ENCODE measurements around the gene RUBCNL. TPM values are rescaled to one million over a fixed set of nuclear protein-coding genes. Genes with fewer than 3 reads are reported as not detected.

RUBCNL gene
- total RNA-seq, 2 donors from 2014 or later, result 2.0 to 3.0 TPM

GRCh38 chr13:46343279-46343994, 43.6 kb downstream of the RUBCNL start:
- Mint-ChIP-seq H3K9me3 (peaks cover 3% of the 10 kb centered on the region), H3K36me3 (peaks cover 6% of the 10 kb centered on the region), H3K27me3 (peaks cover 0 to 7% of the 10 kb centered on the region in 2 donors), H3K27ac (peak overlapping the region; percentile 91 to 94), H3K4me1 (ENCODE audit: low read depth in 2 of 2) (peaks cover 50 to 55% of the 10 kb centered on the region in 2 donors), H3K4me3 (no peak overlapping the region)
- ATAC-seq (no peak), DNase-seq (ENCODE audit: low spot score) (no peak)

DNA sequence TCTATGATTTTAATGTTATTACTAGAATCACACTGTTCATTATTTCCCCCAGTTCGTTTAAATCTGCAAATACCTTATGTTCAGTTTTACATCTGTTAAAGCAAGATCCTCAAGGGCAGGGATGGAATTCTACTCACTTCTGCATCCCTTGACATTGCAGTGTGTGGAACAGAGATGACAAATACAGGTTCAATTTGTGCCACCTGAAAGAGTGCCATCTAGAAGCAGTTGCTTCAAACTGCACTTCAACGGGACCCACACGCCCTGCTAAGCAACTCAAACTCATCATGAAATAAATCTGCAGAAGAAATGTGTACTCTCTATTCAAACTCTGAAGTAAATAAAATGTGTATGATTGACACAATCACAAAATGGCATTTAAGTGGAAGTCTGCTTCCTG, 44.5 kb downstream of the RUBCNL start:
- peaks cover 3% of the 10 kb centered on the region for H3K9me3 Mint-ChIP-seq
- ATAC-seq, result no peak
- peaks cover 50 to 57% of the 10 kb centered on the region in 2 donors for H3K4me1 Mint-ChIP-seq (ENCODE audit: low read depth in 2 of 2)
- H3K36me3 Mint-ChIP-seq, result peaks cover 6% of the 10 kb centered on the region
- no peak overlapping the region for H3K4me3 Mint-ChIP-seq
- peak overlapping the region; percentile 91 to 94 for H3K27ac Mint-ChIP-seq
- DNase-seq (ENCODE audit: low spot score), result no peak
- H3K27me3 Mint-ChIP-seq, result peaks cover 0 to 7% of the 10 kb centered on the region in 2 donors

DNA sequence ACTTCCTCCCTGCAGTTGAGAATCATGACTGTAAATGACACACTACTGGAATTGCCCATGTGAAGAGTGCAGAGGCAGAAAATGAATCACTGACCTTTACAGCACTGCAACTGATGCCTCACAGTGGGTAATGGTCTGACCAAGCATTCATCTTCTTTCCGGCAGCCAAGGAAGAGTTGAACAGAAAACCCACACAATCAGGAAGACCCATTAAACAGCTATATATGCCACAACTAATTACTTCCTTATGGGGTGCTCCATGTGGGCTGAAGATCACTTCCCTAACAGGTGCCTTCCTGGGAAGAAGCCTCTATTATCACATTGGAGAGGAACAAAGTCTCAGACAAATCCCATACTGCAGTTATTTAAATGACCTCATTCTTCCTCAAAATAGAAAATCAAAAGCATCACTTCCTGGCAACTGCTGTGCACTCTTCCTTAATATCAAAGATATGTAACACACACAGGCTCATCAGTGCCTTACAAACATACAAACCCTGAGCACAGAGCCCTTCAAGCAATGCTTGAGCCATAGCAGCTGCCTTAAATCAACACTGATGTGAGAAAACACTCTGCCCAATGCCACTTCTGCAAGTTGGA, 45.8 kb downstream of the RUBCNL start:
- Mint-ChIP-seq H3K27me3 (peaks cover 0 to 2% of the 10 kb centered on the region in 2 donors), H3K9me3 (peaks cover 7% of the 10 kb centered on the region), H3K4me1 (ENCODE audit: low read depth in 2 of 2) (peaks cover 50 to 60% of the 10 kb centered on the region in 2 donors), H3K4me3 (peak overlapping the region; percentile 81), H3K36me3 (peaks cover 12% of the 10 kb centered on the region), H3K27ac (peak overlapping the region; percentile 91 to 94)
- peak; percentile 68 for DNase-seq (ENCODE audit: low spot score)
- peak; percentile 96 for ATAC-seq

DNA sequence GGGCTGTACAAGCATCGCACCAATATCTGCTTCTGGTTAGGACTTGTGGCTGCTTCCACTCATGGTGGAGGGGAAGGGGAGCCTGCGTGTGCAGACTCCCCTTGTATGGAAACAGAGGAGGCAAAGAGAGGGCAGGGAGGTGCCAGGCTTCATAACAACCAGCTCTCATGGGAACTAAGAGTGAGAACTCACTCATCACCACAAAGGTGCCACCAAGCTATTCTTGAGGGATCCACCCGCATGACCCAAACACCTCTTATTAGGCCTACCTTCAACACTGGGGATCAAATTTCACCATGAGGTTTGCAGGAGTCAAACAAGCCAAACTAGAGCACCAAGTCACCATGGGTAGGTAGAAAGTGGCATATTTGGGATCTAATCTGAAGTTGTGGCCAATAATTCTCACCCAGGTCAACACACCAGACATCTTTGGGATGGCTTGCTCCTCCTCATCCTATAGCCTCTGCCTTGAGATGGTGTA, 46.4 kb downstream of the RUBCNL start:
- peaks cover 12% of the 10 kb centered on the region for H3K36me3 Mint-ChIP-seq
- H3K9me3 Mint-ChIP-seq, result peaks cover 7% of the 10 kb centered on the region
- H3K4me3 Mint-ChIP-seq, result peak overlapping the region; percentile 81
- no peaks in the 10 kb centered on the region for H3K27me3 Mint-ChIP-seq
- peaks cover 51 to 59% of the 10 kb centered on the region in 2 donors for H3K4me1 Mint-ChIP-seq (ENCODE audit: low read depth in 2 of 2)
- DNase-seq (ENCODE audit: low spot score) (no peak), ATAC-seq (peak in 1 of 2 donors; percentile 25)
- peak overlapping the region; percentile 91 to 94 for H3K27ac Mint-ChIP-seq

- peak overlapping the region; percentile 81 for H3K4me3 Mint-ChIP-seq
- H3K27ac Mint-ChIP-seq, result peak overlapping the region; percentile 91 to 94
- ATAC-seq, result no peak
- peaks cover 0 to 3% of the 10 kb centered on the region in 2 donors for H3K27me3 Mint-ChIP-seq
- H3K36me3 Mint-ChIP-seq, result peaks cover 12% of the 10 kb centered on the region
- H3K9me3 Mint-ChIP-seq, result peaks cover 7% of the 10 kb centered on the region
- peaks cover 52 to 59% of the 10 kb centered on the region in 2 donors for H3K4me1 Mint-ChIP-seq (ENCODE audit: low read depth in 2 of 2)
- DNase-seq (ENCODE audit: low spot score), result no peak
Measured at GRCh38 chr13:46340011-46340410, 47.0 kb downstream of the RUBCNL start.

- Mint-ChIP-seq H3K27ac (peak overlapping the region; percentile 91 to 94), H3K27me3 (peaks cover 0 to 3% of the 10 kb centered on the region in 2 donors), H3K36me3 (peaks cover 20% of the 10 kb centered on the region), H3K4me1 (ENCODE audit: low read depth in 2 of 2) (peaks cover 51 to 60% of the 10 kb centered on the region in 2 donors), H3K9me3 (peaks cover 7% of the 10 kb centered on the region), H3K4me3 (peak overlapping the region; percentile 38)
- ATAC-seq (no peak), DNase-seq (ENCODE audit: low spot score) (no peak)
Measured at GRCh38 chr13:46339035-46339666, 47.9 kb downstream of the RUBCNL start.

- ATAC-seq (no peak), DNase-seq (ENCODE audit: low spot score) (no peak)
- Mint-ChIP-seq H3K4me1 (ENCODE audit: low read depth in 2 of 2) (peaks cover 59 to 70% of the 10 kb centered on the region in 2 donors), H3K27me3 (peaks cover 0 to 3% of the 10 kb centered on the region in 2 donors), H3K9me3 (peaks cover 7% of the 10 kb centered on the region), H3K36me3 (peaks cover 21% of the 10 kb centered on the region), H3K27ac (no peak overlapping the region), H3K4me3 (peak overlapping the region; percentile 15)
Measured at GRCh38 chr13:46337700-46338099, 49.4 kb downstream of the RUBCNL start.

DNA sequence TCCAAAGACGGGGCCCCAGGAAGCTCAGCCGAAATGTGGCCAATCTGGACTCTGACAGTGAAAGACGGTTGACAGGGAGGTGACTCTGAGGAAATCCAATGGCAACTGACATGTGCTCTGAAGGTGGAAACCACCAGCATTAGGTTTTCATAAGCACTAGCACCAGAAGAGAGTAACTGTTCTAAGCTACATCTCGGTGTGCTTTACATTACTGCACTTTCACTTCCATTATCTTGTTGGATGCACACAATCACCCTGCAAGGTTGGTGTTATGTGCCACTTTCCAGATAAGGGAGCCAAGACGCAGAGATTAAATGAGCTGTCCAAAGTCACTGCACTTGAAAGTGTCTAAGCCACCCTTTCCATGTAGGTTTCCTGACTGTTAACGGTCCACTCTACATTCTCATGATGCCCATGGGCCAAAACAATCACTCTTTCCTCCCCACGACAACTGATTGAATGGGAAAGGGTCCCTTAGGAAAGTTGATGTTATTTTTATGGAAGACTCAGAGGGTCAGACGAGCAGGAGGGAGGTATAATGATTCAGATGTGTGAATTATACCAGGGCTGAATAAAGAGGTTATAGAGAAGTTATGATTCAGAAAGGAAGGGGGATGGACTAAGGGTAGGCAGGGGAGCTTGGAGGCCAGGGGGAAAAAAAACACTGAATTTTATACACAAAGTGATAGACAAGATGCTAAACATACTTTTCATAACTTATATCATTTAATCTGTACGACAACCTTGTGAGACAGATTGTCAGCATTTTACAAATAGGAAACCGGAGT, 52.8 kb downstream of the RUBCNL start:
- Mint-ChIP-seq H3K4me1 (ENCODE audit: low read depth in 2 of 2) (peaks cover 51 to 70% of the 10 kb centered on the region in 2 donors), H3K9me3 (peaks cover 4% of the 10 kb centered on the region), H3K4me3 (peak overlapping the region; percentile 70), H3K27ac (peak overlapping the region; percentile 79 to 81), H3K36me3 (peaks cover 15% of the 10 kb centered on the region), H3K27me3 (peaks cover 1 to 5% of the 10 kb centered on the region in 2 donors)
- DNase-seq (ENCODE audit: low spot score) (no peak), ATAC-seq (peak; percentile 20 to 73)

- H3K9me3 Mint-ChIP-seq, result peaks cover 4% of the 10 kb centered on the region
- peaks cover 15% of the 10 kb centered on the region for H3K36me3 Mint-ChIP-seq
- DNase-seq (ENCODE audit: low spot score) (no peak), ATAC-seq (no peak)
- peak overlapping the region; percentile 73 for H3K4me3 Mint-ChIP-seq
- H3K27me3 Mint-ChIP-seq, result peaks cover 8 to 9% of the 10 kb centered on the region in 2 donors
- H3K4me1 Mint-ChIP-seq (ENCODE audit: low read depth in 2 of 2), result peaks cover 48 to 65% of the 10 kb centered on the region in 2 donors
- peak overlapping the region; percentile 81 to 83 for H3K27ac Mint-ChIP-seq
Measured at GRCh38 chr13:46332772-46333171, 54.3 kb downstream of the RUBCNL start.

- Mint-ChIP-seq H3K27me3 (peaks cover 6 to 12% of the 10 kb centered on the region in 2 donors), H3K27ac (peak overlapping the region in 1 of 2 donors; percentile 61), H3K36me3 (peaks cover 6% of the 10 kb centered on the region), H3K4me3 (peak overlapping the region; percentile 32), H3K4me1 (ENCODE audit: low read depth in 2 of 2) (peaks cover 41 to 56% of the 10 kb centered on the region in 2 donors), H3K9me3 (no peaks in the 10 kb centered on the region)
- ATAC-seq (no peak), DNase-seq (ENCODE audit: low spot score) (no peak)
Measured at GRCh38 chr13:46329624-46330023, 57.4 kb downstream of the RUBCNL start.

DNA sequence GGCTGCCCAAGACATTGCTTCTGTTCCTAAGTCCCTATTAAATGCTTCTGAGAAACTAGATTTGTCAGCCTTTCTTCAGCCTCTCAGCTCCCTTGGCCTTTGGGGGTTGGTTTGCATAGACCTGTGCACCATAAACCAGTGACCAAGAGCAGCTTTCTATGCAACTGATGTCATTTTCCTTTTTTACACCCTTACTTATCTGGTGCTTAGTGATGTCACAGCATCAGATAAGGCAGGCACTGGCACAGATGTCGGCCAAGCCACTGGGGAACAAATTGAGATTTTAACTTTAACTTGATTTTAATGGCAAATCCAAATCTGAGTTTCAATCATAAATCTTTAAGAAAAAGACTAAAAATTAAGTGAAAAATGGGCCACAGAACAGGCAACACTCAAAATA, 59.8 kb downstream of the RUBCNL start:
- Mint-ChIP-seq H3K27me3 (peaks cover 6 to 12% of the 10 kb centered on the region in 2 donors), H3K4me3 (no peak overlapping the region), H3K9me3 (no peaks in the 10 kb centered on the region), H3K27ac (peak overlapping the region in 1 of 2 donors; percentile 23), H3K36me3 (no peaks in the 10 kb centered on the region), H3K4me1 (ENCODE audit: low read depth in 2 of 2) (peaks cover 22 to 33% of the 10 kb centered on the region in 2 donors)
- DNase-seq (ENCODE audit: low spot score) (no peak), ATAC-seq (no peak)

DNA sequence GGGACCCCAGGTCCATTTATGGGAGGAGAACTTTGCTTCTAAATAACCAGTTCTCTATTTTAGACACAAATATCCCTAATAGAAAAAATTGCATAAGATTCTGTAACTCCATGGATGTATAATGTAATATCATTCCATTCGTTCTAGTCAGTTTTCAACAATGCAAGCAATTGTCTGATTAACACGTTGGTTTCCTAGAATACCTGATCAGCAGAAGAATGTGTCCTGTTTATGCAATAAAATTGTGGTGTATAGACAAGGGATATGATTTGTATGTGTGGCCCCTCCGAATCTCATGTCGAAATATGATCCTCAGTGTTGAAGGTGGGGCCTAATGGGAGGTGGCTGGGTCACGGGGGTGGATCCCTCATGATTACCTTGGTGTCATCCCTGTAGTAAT, 62.1 kb downstream of the RUBCNL start:
- ATAC-seq (no peak), DNase-seq (ENCODE audit: low spot score) (no peak)
- Mint-ChIP-seq H3K36me3 (no peaks in the 10 kb centered on the region), H3K4me3 (no peak overlapping the region), H3K27me3 (peaks cover 6 to 12% of the 10 kb centered on the region in 2 donors), H3K27ac (peak overlapping the region in 1 of 2 donors; percentile 10), H3K9me3 (no peaks in the 10 kb centered on the region), H3K4me1 (ENCODE audit: low read depth in 2 of 2) (peaks cover 25 to 30% of the 10 kb centered on the region in 2 donors)
